GM21360 (cell line): Measurements from ENCODE around the gene PARVB.

Experiments
- ATAC-seq: cut with Tn5 transposase; IDR thresholded peaks from one replicate; pipeline ENCODE4 v1.9.1; 2021; ENCODE audit warnings: mild to moderate bottlenecking, moderate library complexity; ENCODE audit not compliant: unreplicated experiment

Gene PARVB, protein sequence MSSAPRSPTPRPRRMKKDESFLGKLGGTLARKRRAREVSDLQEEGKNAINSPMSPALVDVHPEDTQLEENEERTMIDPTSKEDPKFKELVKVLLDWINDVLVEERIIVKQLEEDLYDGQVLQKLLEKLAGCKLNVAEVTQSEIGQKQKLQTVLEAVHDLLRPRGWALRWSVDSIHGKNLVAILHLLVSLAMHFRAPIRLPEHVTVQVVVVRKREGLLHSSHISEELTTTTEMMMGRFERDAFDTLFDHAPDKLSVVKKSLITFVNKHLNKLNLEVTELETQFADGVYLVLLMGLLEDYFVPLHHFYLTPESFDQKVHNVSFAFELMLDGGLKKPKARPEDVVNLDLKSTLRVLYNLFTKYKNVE

DNA sequence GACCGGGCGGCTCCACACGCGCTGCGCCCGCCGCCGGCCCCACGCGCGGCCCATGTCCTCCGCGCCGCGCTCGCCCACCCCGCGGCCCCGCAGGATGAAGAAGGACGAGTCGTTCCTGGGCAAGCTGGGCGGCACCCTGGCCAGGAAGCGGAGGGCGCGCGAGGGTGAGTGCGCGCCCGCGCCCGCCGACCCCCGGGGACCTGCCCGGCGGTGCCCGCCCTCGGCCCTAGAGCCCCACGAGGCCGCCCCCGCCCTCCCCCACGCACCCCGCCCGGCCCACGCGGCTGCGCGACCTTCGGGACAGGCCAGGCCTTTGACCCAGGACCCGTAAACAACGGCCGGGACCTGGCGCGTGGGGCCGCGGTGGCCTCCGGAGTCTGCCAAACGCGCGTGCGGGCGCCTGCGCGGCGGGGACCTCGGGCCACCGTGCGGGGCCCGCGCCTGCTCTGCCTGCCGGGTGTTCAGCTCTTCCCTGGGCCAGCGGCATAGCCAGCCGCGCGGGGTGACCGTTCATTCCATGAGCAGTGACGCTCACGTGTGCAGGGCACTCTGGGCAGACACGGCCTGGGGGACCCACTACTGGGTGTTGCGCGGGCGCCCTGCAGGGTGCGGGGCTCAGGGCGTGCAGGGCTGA lies at the start of gene PARVB:
PARVB (plus strand) TSS at position 15 of the 634 bp plus-strand sequence; CDS start at position 53, 38 bp downstream.
- ATAC-seq, result no peak

- ATAC-seq, result no peak
These were observed 49.1 kb upstream of the PARVB start for GRCh38 chr22:43975041-43975440.

GRCh38 chr22:43976861-43977795 lies 47.0 kb upstream of the PARVB start:
- no peak for ATAC-seq

DNA sequence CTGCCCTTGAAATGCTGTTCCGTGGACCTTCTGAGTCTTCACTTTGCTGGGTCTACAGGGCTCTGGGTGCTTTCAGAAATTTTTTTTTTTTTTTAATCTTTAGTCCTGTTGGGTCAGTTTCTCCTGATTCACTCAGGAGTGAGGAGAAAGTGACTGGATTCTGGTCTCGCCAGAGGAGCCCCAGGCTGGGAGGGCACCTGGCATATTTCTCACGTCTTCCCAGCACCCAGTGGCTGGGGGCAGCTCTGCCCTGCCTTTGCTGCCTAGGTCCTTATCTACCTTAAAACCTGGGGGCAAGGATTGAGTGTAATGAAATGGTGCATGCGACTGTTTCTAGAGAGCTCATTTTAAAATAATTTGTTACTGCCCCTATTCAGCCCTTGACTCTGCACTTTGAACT lies 45.5 kb upstream of the PARVB start:
- no peak for ATAC-seq

DNA sequence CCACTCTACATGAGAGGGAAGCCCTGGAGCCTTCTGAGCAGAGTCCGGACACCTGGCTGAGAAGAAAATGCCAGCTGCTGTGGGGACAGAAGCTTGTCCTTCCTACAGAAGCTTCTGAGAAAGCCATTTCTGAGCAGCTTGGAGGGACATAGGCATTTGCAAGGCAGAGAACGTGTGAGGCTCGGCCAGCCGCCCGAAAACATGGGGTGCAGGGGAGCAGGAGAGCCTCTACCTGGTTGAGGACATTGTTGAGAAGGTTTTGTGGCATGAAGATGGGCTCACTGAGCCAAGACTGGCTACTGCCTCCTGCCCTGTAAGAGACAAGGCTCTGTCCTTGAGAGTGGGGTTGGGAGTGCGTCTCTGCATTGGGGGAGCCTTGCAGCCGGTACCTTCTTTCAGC lies 43.5 kb upstream of the PARVB start:
- ATAC-seq, result no peak

DNA sequence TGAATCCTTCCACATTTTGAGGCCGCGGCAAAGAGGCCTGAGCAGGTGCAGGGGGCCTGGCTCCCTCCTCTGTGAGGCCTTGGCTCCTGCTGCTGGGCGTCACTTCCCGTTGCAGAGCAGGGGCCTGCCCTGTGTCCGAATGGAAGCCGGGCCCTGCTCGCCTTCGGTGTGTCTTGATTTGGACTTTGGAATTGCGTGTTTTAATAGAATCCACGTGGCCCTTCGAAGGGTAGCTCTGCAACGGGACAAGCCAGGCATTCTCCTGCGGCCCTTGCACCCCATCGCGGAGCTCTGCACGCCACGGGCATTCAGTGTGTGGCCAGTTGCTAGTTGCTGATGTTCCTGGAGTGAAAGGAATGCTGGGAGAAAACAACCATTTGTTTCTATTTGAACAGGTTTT lies 43.1 kb upstream of the PARVB start:
- no peak for ATAC-seq

DNA sequence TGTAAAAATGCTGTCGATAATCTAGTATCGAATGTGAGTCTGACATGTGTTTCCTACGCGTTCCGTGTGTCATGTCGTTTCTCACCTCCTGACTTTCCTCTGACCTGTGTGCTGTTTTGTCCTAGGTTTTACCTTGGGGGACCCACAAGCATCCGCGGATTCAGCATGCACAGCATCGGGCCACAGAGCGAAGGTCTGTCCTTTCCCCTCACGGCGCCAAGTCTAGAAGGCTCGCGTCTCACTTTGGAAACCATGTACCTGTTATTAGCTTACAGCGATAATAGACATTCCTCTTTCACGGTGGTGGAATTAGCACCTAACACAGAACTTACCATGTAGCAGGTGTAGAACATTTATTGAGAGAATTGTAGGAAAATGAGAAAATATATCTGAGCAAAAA lies 40.3 kb upstream of the PARVB start:
- ATAC-seq, result no peak

DNA sequence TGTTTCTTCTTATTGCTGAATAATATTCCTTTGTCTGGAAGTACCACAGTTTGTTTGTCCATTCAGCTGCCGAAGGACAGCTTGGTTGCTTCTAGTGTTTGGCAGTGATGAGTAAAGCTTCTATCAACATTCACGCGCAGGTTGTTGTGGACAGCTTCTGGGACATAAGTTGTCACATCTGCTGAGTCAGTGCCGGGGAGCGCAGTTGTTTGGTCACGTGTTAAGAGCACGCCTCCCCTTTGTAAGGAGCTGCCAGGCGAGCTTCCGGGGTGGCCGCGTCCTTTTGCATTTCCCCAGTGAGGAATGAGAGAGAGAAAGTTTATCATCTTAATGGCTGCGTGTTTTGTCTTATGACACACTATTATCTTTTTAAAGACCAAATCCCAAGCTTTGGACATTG lies 38.6 kb upstream of the PARVB start:
- no peak for ATAC-seq

DNA sequence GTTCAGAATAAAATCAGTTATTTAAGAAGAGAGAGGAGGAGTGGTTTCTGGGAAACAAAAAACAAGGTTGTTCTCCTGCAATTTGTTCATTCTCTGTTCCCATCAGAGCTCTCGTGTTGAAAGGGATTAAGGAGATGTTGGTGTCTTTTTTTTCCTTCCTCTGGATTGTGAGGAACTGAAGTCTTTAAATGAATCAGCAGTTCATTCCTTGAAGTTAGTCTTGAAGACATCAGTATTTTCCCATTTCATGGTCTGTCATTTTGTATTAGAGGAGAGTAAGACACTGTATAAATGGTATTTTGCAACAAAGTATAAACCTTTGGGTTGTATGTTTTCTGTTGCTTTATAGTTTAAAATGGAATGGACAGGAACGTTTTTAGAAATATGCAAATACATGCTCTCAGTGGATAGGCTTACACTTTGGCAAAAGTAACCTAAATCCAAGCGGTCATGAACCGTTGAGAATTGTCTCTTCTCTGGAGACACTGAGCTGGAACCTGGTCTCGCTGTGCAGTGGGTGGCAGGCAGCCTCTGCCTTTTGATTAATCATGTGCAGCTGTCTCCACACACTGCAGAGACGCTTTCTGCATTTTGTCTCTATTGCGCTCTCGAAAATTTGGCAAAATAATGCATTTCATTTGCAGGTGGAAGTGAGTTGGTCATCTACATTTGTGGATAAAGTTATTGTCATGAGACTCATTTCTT lies 35.8 kb upstream of the PARVB start:
- no peak for ATAC-seq

DNA sequence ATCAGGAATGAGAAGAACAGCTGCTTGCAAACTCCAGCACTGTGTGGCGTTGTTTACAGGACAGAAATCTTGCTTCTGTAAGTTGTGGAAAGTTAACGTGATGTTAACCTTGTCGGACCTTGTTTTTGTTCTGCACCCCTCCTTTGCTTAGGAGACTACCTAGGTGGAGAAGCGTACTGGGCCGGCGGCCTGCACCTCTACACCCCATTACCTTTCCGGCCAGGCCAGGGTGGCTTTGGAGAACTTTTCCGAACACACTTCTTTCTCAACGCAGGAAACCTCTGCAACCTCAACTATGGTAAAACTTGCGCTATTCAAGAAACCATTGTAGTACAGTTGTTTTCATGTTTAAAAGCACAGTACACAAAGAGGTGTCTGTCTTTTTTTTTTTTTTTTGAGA lies 35.1 kb upstream of the PARVB start:
- ATAC-seq, result no peak

DNA sequence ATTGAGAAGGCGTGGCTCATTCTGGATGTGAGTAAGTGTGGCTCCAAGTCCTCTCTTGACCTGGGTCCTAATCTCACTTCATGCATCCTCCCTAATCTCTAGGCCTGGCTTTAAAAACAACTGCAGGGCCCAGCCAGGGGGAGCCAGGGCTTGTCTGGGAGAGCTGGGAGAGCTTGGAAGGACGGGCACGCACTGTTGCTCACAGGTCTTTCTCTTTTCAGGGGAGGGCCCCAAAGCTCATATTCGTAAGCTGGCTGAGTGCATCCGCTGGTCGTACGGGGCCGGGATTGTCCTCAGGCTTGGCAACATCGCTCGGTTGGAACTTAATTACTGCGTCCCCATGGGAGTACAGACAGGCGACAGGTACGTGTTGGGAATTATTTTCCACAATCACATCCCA lies 34.1 kb upstream of the PARVB start:
- ATAC-seq, result no peak

DNA sequence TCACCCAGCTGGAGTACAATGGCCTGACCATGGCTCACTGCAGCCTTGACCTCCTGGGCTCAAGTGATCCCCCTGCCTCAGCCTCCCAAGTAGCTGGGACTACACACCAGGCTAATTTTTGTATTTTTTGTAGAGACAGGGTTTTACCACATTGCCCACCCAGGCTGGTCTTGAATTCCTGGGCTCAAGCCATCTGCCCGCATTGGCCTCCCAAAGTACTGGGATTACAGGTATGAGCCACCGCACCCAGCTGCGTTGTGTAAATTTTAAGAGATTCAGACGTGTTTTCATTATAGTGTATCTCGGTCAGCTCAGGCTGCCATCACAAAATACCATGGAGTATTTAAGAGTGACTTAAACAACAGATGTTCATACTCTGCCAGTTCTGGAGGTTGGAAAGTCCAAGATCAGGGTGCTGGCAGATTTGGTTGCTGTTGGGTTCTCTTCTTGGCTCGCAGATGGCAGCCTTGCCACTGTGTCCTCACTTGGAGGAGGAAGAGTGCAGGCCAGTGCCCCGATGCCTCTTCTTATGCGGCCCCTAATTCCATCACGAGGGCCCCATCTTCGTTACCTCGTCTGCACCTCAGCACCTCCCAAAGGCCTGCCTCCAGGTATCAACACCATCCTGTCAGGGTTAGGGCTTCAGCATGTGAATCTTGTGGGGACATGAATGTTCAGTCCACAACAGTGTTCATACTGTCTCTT lies 32.6 kb upstream of the PARVB start:
- ATAC-seq, result no peak

DNA sequence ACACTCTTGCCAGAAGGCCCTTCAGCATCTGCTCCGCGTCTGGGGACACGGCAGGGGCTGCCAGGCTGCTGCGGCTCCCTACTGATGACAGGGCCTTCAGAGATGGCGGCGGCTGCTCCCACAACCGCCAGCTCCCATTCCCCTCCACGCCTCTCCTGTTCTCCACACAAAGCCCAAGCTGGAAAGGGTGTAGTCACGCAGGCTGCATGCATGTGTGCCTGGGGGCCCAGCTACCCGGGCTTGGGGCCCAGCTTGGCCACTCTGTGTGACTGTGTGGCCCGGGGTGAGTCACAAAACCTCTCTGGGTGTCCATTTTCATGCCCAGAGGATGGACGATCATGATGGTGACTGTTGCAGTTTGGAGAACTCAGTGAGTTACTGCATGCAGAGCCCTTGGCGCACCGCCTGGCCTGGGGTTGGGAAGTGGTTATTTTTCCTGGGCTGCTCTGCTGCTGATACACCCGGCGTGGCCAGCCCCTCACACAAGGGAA lies 31.7 kb upstream of the PARVB start:
- ATAC-seq, result no peak

GRCh38 chr22:43993072-43993760 lies 30.9 kb upstream of the PARVB start:
- ATAC-seq, result no peak

GRCh38 chr22:43994006-43994405 lies 30.1 kb upstream of the PARVB start:
- no peak for ATAC-seq

DNA sequence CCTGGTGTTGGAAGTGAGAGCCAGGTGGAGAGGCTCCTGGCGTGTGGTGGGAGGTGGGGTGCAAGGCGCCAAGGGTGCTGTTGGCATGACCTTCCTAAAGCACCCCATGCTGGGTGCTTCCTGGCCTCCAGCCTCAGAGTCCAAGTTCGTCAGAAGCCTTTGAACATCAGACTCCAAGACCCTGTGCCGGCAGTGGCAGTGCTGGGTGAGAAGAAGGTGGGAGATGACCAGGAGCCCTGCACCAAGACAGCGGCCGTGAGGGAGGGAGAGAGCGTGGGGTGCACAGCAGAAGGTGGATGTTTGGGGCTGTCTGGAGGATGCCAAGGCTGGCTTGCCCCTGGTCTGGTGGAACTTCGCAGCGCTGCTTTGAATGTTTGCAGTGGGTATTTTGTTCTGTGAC lies 29.7 kb upstream of the PARVB start:
- no peak for ATAC-seq

- ATAC-seq, result no peak
These were observed 28.9 kb upstream of the PARVB start for GRCh38 chr22:43995057-43995685.

- no peak for ATAC-seq
These were observed 28.3 kb upstream of the PARVB start for GRCh38 chr22:43995798-43996169.
